Activated T-helper 1 cell treated with anti-CD3 and anti-CD28 coated beads, Interleukin-12 subunit alpha, Interleukin-12 subunit beta, Interleukin-2, Interleukin-4 antibody, amounts not matched to agents 30 ng/mL and 10 ng/mL and 1 ng/mL, durations not matched to agents 14 hours and 24 hours and 36 hours (primary cell): ENCODE data around the gene HPRT1. TPM values are rescaled to one million over a fixed set of nuclear protein-coding genes. Genes with fewer than 3 reads are reported as not detected.

Experiments used
- DNase-seq: peaks from one replicate; pipeline ENCODE4 v3.0.0; 2021; ENCODE audit warnings: low spot score
- H3K27ac Mint-ChIP-seq: one replicate; pipeline ENCODE4 v1.8.0; 2021; ENCODE audit warnings: mild to moderate bottlenecking, mixed read lengths
- H3K27me3 Mint-ChIP-seq: one replicate; pipeline ENCODE4 v1.8.0; 2022; ENCODE audit warnings: mild to moderate bottlenecking, moderate library complexity, mixed read lengths; ENCODE audit not compliant: insufficient read depth
- H3K36me3 Mint-ChIP-seq: one replicate; pipeline ENCODE4 v1.8.0; 2021; ENCODE audit warnings: low read depth, mixed read lengths
- H3K4me1 Mint-ChIP-seq: one replicate; pipeline ENCODE4 v1.8.0; 2021; ENCODE audit warnings: low read depth, mixed read lengths
- H3K4me3 Mint-ChIP-seq: one replicate; pipeline ENCODE4 v1.8.0; 2021; ENCODE audit warnings: mild to moderate bottlenecking, moderate library complexity, mixed read lengths
- H3K9me3 Mint-ChIP-seq: one replicate; pipeline ENCODE4 v1.8.0; 2021; ENCODE audit warnings: mixed read lengths
- intact Hi-C: fragments of 100-400 bp; cut with micrococcal nuclease; formaldehyde crosslinking; loops from one replicate; pipeline ENCODE4 v1.15.1; 2024
- total RNA-seq: library from RNA; stranded (reverse); gene quantifications from 2 replicates; pipeline ENCODE4 v1.2.3, GENCODE V29; 2022

HPRT1 gene
- 106 and 113 TPM in 2 replicates for total RNA-seq

GRCh38 chrX:134460005-134460861 lies at the start of gene HPRT1:
TSS of gene HPRT1 (plus strand) at chrX:134460165. CDS start at chrX:134460312, 147 bp downstream.
- intact Hi-C loops: loop anchor here (1.0 to 10.0 kb wide), 2 partner anchors 273 to 1065 kb away; partner anchors contain the start of gene INTS6L
- peak; percentile 76 for DNase-seq
- peaks cover 2% of the 10 kb centered on the region for H3K36me3 Mint-ChIP-seq
- peak within 1 kb of the TSS; percentile 90 for H3K4me3 Mint-ChIP-seq
- H3K4me1 Mint-ChIP-seq: peaks cover 19% of the 10 kb centered on the region
- no peaks in the 10 kb centered on the region for H3K9me3 Mint-ChIP-seq
- no peaks in the 10 kb centered on the region for H3K27me3 Mint-ChIP-seq
- H3K27ac Mint-ChIP-seq: peak within 1 kb of the TSS; percentile 91

- H3K36me3 Mint-ChIP-seq: peaks cover 17% of the 10 kb centered on the region
- H3K4me3 Mint-ChIP-seq: no peak overlapping the region
- no peaks in the 10 kb centered on the region for H3K4me1 Mint-ChIP-seq
- intact Hi-C loops: no loop called here
- DNase-seq: no peak
- no peak overlapping the region for H3K27ac Mint-ChIP-seq
- H3K9me3 Mint-ChIP-seq: no peaks in the 10 kb centered on the region
- no peaks in the 10 kb centered on the region for H3K27me3 Mint-ChIP-seq
Measured at GRCh38 chrX:134416087-134416486, 43.9 kb upstream of the HPRT1 start.

- intact Hi-C loops: no loop called here
- no peaks in the 10 kb centered on the region for H3K27me3 Mint-ChIP-seq
- no peak overlapping the region for H3K4me3 Mint-ChIP-seq
- no peak for DNase-seq
- no peaks in the 10 kb centered on the region for H3K9me3 Mint-ChIP-seq
- H3K4me1 Mint-ChIP-seq: no peaks in the 10 kb centered on the region
- peaks cover 17% of the 10 kb centered on the region for H3K36me3 Mint-ChIP-seq
- no peak overlapping the region for H3K27ac Mint-ChIP-seq
Measured at GRCh38 chrX:134418317-134419113, 41.5 kb upstream of the HPRT1 start.

- DNase-seq: no peak
- no peaks in the 10 kb centered on the region for H3K9me3 Mint-ChIP-seq
- intact Hi-C loops: no loop called here
- H3K27ac Mint-ChIP-seq: no peak overlapping the region
- H3K4me1 Mint-ChIP-seq: no peaks in the 10 kb centered on the region
- no peaks in the 10 kb centered on the region for H3K27me3 Mint-ChIP-seq
- no peak overlapping the region for H3K4me3 Mint-ChIP-seq
- H3K36me3 Mint-ChIP-seq: peaks cover 19% of the 10 kb centered on the region
Measured at GRCh38 chrX:134419784-134420183, 40.2 kb upstream of the HPRT1 start.

- no peaks in the 10 kb centered on the region for H3K9me3 Mint-ChIP-seq
- H3K27ac Mint-ChIP-seq: no peak overlapping the region
- H3K27me3 Mint-ChIP-seq: no peaks in the 10 kb centered on the region
- H3K36me3 Mint-ChIP-seq: peaks cover 11% of the 10 kb centered on the region
- no peak overlapping the region for H3K4me3 Mint-ChIP-seq
- no peaks in the 10 kb centered on the region for H3K4me1 Mint-ChIP-seq
- intact Hi-C loops: no loop called here
- DNase-seq: no peak
Measured at GRCh38 chrX:134423606-134424005, 36.4 kb upstream of the HPRT1 start.

- DNase-seq: no peak
- H3K4me3 Mint-ChIP-seq: no peak overlapping the region
- H3K27ac Mint-ChIP-seq: no peak overlapping the region
- peaks cover 13% of the 10 kb centered on the region for H3K36me3 Mint-ChIP-seq
- no peaks in the 10 kb centered on the region for H3K4me1 Mint-ChIP-seq
- H3K9me3 Mint-ChIP-seq: no peaks in the 10 kb centered on the region
- H3K27me3 Mint-ChIP-seq: no peaks in the 10 kb centered on the region
- intact Hi-C loops: no loop called here
Measured at GRCh38 chrX:134426281-134426680, 33.7 kb upstream of the HPRT1 start.

GRCh38 chrX:134431894-134432293 lies 28.1 kb upstream of the HPRT1 start:
- H3K36me3 Mint-ChIP-seq: peaks cover 32% of the 10 kb centered on the region
- no peaks in the 10 kb centered on the region for H3K9me3 Mint-ChIP-seq
- H3K4me1 Mint-ChIP-seq: no peaks in the 10 kb centered on the region
- intact Hi-C loops: loop anchor here (1.0 to 5.0 kb wide), 2 partner anchors 11 to 55 kb away; no protein-coding TSS in a partner anchor
- no peaks in the 10 kb centered on the region for H3K27me3 Mint-ChIP-seq
- H3K27ac Mint-ChIP-seq: no peak overlapping the region
- H3K4me3 Mint-ChIP-seq: no peak overlapping the region
- DNase-seq: no peak

- H3K27me3 Mint-ChIP-seq: no peaks in the 10 kb centered on the region
- H3K4me3 Mint-ChIP-seq: no peak overlapping the region
- no peaks in the 10 kb centered on the region for H3K9me3 Mint-ChIP-seq
- no peak for DNase-seq
- intact Hi-C loops: no loop called here
- H3K27ac Mint-ChIP-seq: no peak overlapping the region
- H3K4me1 Mint-ChIP-seq: no peaks in the 10 kb centered on the region
- H3K36me3 Mint-ChIP-seq: peaks cover 26% of the 10 kb centered on the region
Measured at GRCh38 chrX:134435894-134436293, 24.1 kb upstream of the HPRT1 start.

- DNase-seq: no peak
- H3K9me3 Mint-ChIP-seq: no peaks in the 10 kb centered on the region
- H3K27me3 Mint-ChIP-seq: no peaks in the 10 kb centered on the region
- H3K27ac Mint-ChIP-seq: no peak overlapping the region
- H3K36me3 Mint-ChIP-seq: no peaks in the 10 kb centered on the region
- H3K4me1 Mint-ChIP-seq: peaks cover 5% of the 10 kb centered on the region
- intact Hi-C loops: loop anchor here (1.0 kb wide), 1 partner anchor 11 kb away; no protein-coding TSS in a partner anchor
- H3K4me3 Mint-ChIP-seq: no peak overlapping the region
Measured at GRCh38 chrX:134443020-134443419, 16.9 kb upstream of the HPRT1 start.

GRCh38 chrX:134443461-134443860 lies 16.5 kb upstream of the HPRT1 start:
- no peaks in the 10 kb centered on the region for H3K36me3 Mint-ChIP-seq
- H3K9me3 Mint-ChIP-seq: no peaks in the 10 kb centered on the region
- H3K27ac Mint-ChIP-seq: no peak overlapping the region
- H3K4me3 Mint-ChIP-seq: no peak overlapping the region
- H3K27me3 Mint-ChIP-seq: no peaks in the 10 kb centered on the region
- peaks cover 5% of the 10 kb centered on the region for H3K4me1 Mint-ChIP-seq
- DNase-seq: no peak
- intact Hi-C loops: loop anchor here (1.0 kb wide), 1 partner anchor 11 kb away; no protein-coding TSS in a partner anchor

GRCh38 chrX:134444681-134445080 lies 15.3 kb upstream of the HPRT1 start:
- no peak overlapping the region for H3K27ac Mint-ChIP-seq
- no peaks in the 10 kb centered on the region for H3K36me3 Mint-ChIP-seq
- H3K27me3 Mint-ChIP-seq: no peaks in the 10 kb centered on the region
- intact Hi-C loops: no loop called here
- DNase-seq: no peak
- no peak overlapping the region for H3K4me3 Mint-ChIP-seq
- H3K9me3 Mint-ChIP-seq: no peaks in the 10 kb centered on the region
- H3K4me1 Mint-ChIP-seq: peaks cover 5% of the 10 kb centered on the region

- Mint-ChIP-seq H3K27me3 (no peaks in the 10 kb centered on the region), H3K27ac (no peak overlapping the region), H3K4me1 (no peaks in the 10 kb centered on the region), H3K36me3 (peaks cover 7% of the 10 kb centered on the region), H3K9me3 (no peaks in the 10 kb centered on the region), H3K4me3 (no peak overlapping the region)
- DNase-seq: no peak
- intact Hi-C loops: no loop called here
Measured at GRCh38 chrX:134452596-134452995, 7.4 kb upstream of the HPRT1 start.

- H3K9me3 Mint-ChIP-seq: no peaks in the 10 kb centered on the region
- peaks cover 7% of the 10 kb centered on the region for H3K36me3 Mint-ChIP-seq
- intact Hi-C loops: no loop called here
- no peaks in the 10 kb centered on the region for H3K4me1 Mint-ChIP-seq
- no peaks in the 10 kb centered on the region for H3K27me3 Mint-ChIP-seq
- DNase-seq: no peak
- no peak overlapping the region for H3K27ac Mint-ChIP-seq
- H3K4me3 Mint-ChIP-seq: no peak overlapping the region
Measured at GRCh38 chrX:134453631-134454030, 6.3 kb upstream of the HPRT1 start.
